K562 (cell line): ENCODE results near the gene MUC22. TPM values are rescaled to one million over a fixed set of nuclear protein-coding genes. Genes with fewer than 3 reads are reported as not detected.

ENCODE experiments used
- ATAC-seq: fragments of 200-7000 bp; cut with Tn5 transposase; 3 replicates; pipeline ENCODE4 v1.9.1; 2020; ENCODE audit warnings: moderate library complexity
- BruUV-seq: library from RNA; stranded (reverse); fragments of 400-500 nt; replicated peaks from 2 replicates; lab custom pipeline; 2021; lab: Mats Ljungman, UMichigan
- CTCF ChIA-PET: fragments of 300-600 bp; formaldehyde crosslinking; extraction: SDS; loops from one replicate; lab custom pipeline; 2021; ENCODE audit warnings: low intra/inter-chr PET ratio; lab: Yijun Ruan, JAX
- POLR2A ChIA-PET: fragments of 300-600, 350-650 bp; sonication (Branson Sonifier 250); formaldehyde crosslinking; extraction: SDS; loops from one replicate; lab custom pipeline; 2021; ENCODE audit warnings: antibody characterized with exemption, inconsistent platforms; lab: Yijun Ruan, JAX
- DNase-seq, 4 experiments: peaks; one replicate each; pipeline versions ENCODE4 v3.0.0 to v3.0.0-alpha.2; 2011 to 2018; ENCODE audit warnings: low spot score in 3 of 4, mixed read lengths in 3 of 4; ENCODE audit errors: extremely low read depth in 1 of 4
- FAIRE-seq: peaks from 2 replicates; lab custom pipeline; 2011; peaks lifted over from hg19 to GRCh38; lab: Jason Lieb, UNC
- H2AFZ ChIP-seq: 2 replicates; pipeline ENCODE4 v1.6.0; 2011; ENCODE audit warnings: low read depth, low read length, control low read depth, inconsistent platforms
- H3K27ac ChIP-seq: fragments of 200-600 bp; 3 replicates; pipeline ENCODE4 v1.8.0; 2011; ENCODE audit warnings: low read depth, mild to moderate bottlenecking, control low read depth, inconsistent platforms, low read length, moderate library complexity, mixed read lengths; ENCODE audit errors: extremely low read depth
- H3K27me3 ChIP-seq, 2 experiments: fragments of 300-600 bp in 1 of 2; 2 replicates in 1 of 2; 3 replicates in 1 of 2; pipeline versions ENCODE4 v1.6.0 to v1.8.0; 2011; ENCODE audit warnings: inconsistent platforms in 2 of 2, low read length in 2 of 2, mild to moderate bottlenecking in 1 of 2, mixed read lengths in 1 of 2, moderate library complexity in 1 of 2; ENCODE audit not compliant: control insufficient read depth in 2 of 2, insufficient read depth in 2 of 2
- H3K36me3 ChIP-seq: fragments of 300-600 bp; 3 replicates; pipeline ENCODE4 v1.8.0; 2011; ENCODE audit warnings: mild to moderate bottlenecking, low read length, inconsistent platforms; ENCODE audit not compliant: control insufficient read depth, insufficient read depth
- H3K4me1 ChIP-seq, 2 experiments: fragments of 200-600 bp in 1 of 2; replicated peaks in 1 of 2; 2 replicates in 1 of 2; 3 replicates in 1 of 2; pipeline versions ENCODE4 v1.5.1 to v1.8.0; 2011; ENCODE audit warnings: inconsistent platforms in 2 of 2, low read length in 2 of 2, mild to moderate bottlenecking in 1 of 2, mixed read lengths in 1 of 2, moderate library complexity in 1 of 2; ENCODE audit not compliant: control insufficient read depth in 2 of 2, insufficient read depth in 2 of 2
- H3K4me2 ChIP-seq: 2 replicates; pipeline ENCODE4 v1.6.1; 2011; ENCODE audit warnings: low read length, control low read depth, inconsistent platforms, mixed read lengths; ENCODE audit not compliant: insufficient read depth
- H3K4me3 ChIP-seq: fragments of 200-600 bp; sonication (generic), shearing (Covaris generic); 2 replicates; pipeline ENCODE4 v1.5.1; 2016; ENCODE audit warnings: control low read depth, inconsistent platforms
- H3K79me2 ChIP-seq: fragments of 200-600 bp; 3 replicates; pipeline ENCODE4 v1.8.0; 2011; ENCODE audit warnings: low read length, inconsistent platforms; ENCODE audit not compliant: control insufficient read depth, insufficient read depth
- H3K9ac ChIP-seq, 2 experiments: 2 replicates each; pipeline versions ENCODE4 v1.6.0 to v1.6.1; 2011; ENCODE audit warnings: low read depth in 2 of 2, low read length in 2 of 2, control low read depth in 1 of 2, inconsistent platforms in 1 of 2, mild to moderate bottlenecking in 1 of 2, mixed read lengths in 1 of 2; ENCODE audit not compliant: insufficient read depth in 1 of 2
- H3K9me1 ChIP-seq: one replicate; pipeline ENCODE4 v1.6.0; 2011; ENCODE audit warnings: inconsistent platforms, mild to moderate bottlenecking, low read length, moderate library complexity; ENCODE audit not compliant: control insufficient read depth, insufficient read depth
- H3K9me3 ChIP-seq: replicated peaks from 2 replicates; pipeline ENCODE4 v1.5.1; 2011; ENCODE audit warnings: low read depth, low read length, inconsistent platforms; ENCODE audit not compliant: control insufficient read depth, insufficient read depth
- H4K20me1 ChIP-seq: replicated peaks from 2 replicates; pipeline ENCODE4 v1.6.1; 2011; ENCODE audit warnings: low read length, inconsistent platforms, mixed read lengths; ENCODE audit not compliant: control insufficient read depth, insufficient read depth
- CUX1 ChIP-seq: fragments of 200-800 bp; sonication (Bioruptor generic); IDR thresholded peaks from 2 replicates; pipeline ENCODE4 v1.6.1; 2016; ENCODE audit warnings: missing genetic modification characterization, missing compliant biosample characterization
- GTF2E2 ChIP-seq: fragments of 200-800 bp; sonication (Bioruptor generic); IDR thresholded peaks from 2 replicates; pipeline ENCODE4 v1.6.1; 2016; ENCODE audit warnings: missing genetic modification characterization, missing compliant biosample characterization
- HNRNPLL ChIP-seq: fragments of 200-400 bp; formaldehyde crosslinking; IDR thresholded peaks from 2 replicates; pipeline ENCODE4 v1.6.1; 2017; ENCODE audit warnings: low read length, low read depth, mild to moderate bottlenecking; ENCODE audit not compliant: poor library complexity, severe bottlenecking
- RBFOX2 ChIP-seq: fragments of 200-400 bp; formaldehyde crosslinking; IDR thresholded peaks from 2 replicates; pipeline ENCODE4 v1.6.1; 2017; ENCODE audit warnings: low read depth, mild to moderate bottlenecking, low read length, moderate library complexity
- SMARCB1 ChIP-seq: IDR thresholded peaks from 2 replicates; pipeline ENCODE4 v1.6.1; 2011; ENCODE audit warnings: improper control_type of control experiment, low read depth; ENCODE audit not compliant: insufficient read length
- TCF7L2 ChIP-seq: fragments of 150-350 bp; IDR thresholded peaks from 2 replicates; pipeline ENCODE4 v1.6.1; 2016; ENCODE audit warnings: low read depth, mild to moderate bottlenecking, low read length, moderate library complexity
- TFAP4 ChIP-seq: sonication (generic); formaldehyde crosslinking; IDR thresholded peaks from 2 replicates; pipeline ENCODE4 v1.8.0; 2022; ENCODE audit warnings: missing genetic modification reagents, mild to moderate bottlenecking, moderate library complexity, borderline replicate concordance
- ZNF76 ChIP-seq: fragments of 250-450 bp; sonication (Bioruptor Pico); IDR thresholded peaks from 2 replicates; pipeline ENCODE4 v1.4.0; 2020; ENCODE audit warnings: mild to moderate bottlenecking, moderate library complexity, borderline replicate concordance
- ZZZ3 ChIP-seq: fragments of 450-650 bp; IDR thresholded peaks from 2 replicates; pipeline ENCODE4 v1.6.1; 2016; ENCODE audit warnings: antibody characterized with exemption, mild to moderate bottlenecking, moderate library complexity
- WGBS: fragments of 100-300 bp; shearing (Covaris generic); methylation state at CpG from one replicate; pipeline ENCODE4 v1.1.6; 2016; ENCODE audit warnings: low coverage, mixed read lengths; ENCODE audit not compliant: insufficient coverage; ENCODE audit errors: missing lambda C conversion rate; 5-methylcytosine and 5-hydroxymethylcytosine counted together
- in situ Hi-C: fragments of 300-500 bp; cut with MboI; formaldehyde crosslinking; loops from 4 replicates; pipeline ENCODE4 v1.15.0; 2018; ENCODE audit warnings: inconsistent platforms, mixed read lengths
- intact Hi-C: fragments of 100-400 bp; cut with micrococcal nuclease; formaldehyde crosslinking; loops from 2 replicates; pipeline ENCODE4 v1.14.2; 2022
- polyA plus RNA-seq, 8 experiments: library from polyadenylated mRNA; depleted of rRNA in 4 of 8; stranded (reverse) in 5 of 8; unstranded in 3 of 8; fragments of >200 nt; fragmentation: Nextera tagmentation in 2 of 8; fragmentation: Illumina TruSeq in 1 of 8; extraction: Ambion mirVana in 2 of 8; extraction: Trizol in 1 of 8; gene quantifications; 2 replicates each; pipeline versions ENCODE4 v1.2.1 to v1.2.3, GENCODE V29; 2011 to 2014; ENCODE audit warnings: inconsistent platforms in 1 of 8, missing spikeins in 1 of 8
- total RNA-seq, 7 experiments: library from RNA; depleted of rRNA in 6 of 7; stranded (reverse); fragments of >200 nt in 6 of 7; fragmentation: Illumina TruSeq in 2 of 7; extraction: Trizol in 2 of 7; gene quantifications; 2 replicates each; pipeline versions ENCODE4 v1.2.1 to v1.2.3, GENCODE V29; 2011 to 2021; ENCODE audit warnings: low replicate concordance in 1 of 7

The MUC22 gene
- total and polyA plus RNA-seq, 9 of the 15 experiments (the other 6 are each of a cell fraction or from before 2014, with no cell fraction given) = 0.01 to 0.03 TPM; not detected in 7

- BruUV-seq = no TSS peak
- Histone ChIP-seq H3K9ac (no peak overlapping the region), H3K27me3 (peaks cover 15 to 25% of the 10 kb centered on the region in 2 experiments; a peak in 4 of 5 replicates), H3K4me1 (peaks cover 0 to 14% of the 10 kb centered on the region in 2 experiments; a peak in 1 of 5 replicates), H3K9me3 (no peaks in the 10 kb centered on the region; the same call in 1 of the 2 replicates), H2AFZ (no peak overlapping the region), H4K20me1 (no peaks in the 10 kb centered on the region), H3K36me3 (no peaks in the 10 kb centered on the region), H3K9me1 (no peaks in the 10 kb centered on the region), H3K4me3 (no peak overlapping the region), H3K27ac (no peak overlapping the region), H3K4me2 (no peak overlapping the region), H3K79me2 (no peaks in the 10 kb centered on the region)
- 0 out of 2 replicates have a peak, but pooled peaks have one; percentile 31 for TF ChIP-seq RBFOX2
- peak; percentile 33 for TF ChIP-seq HNRNPLL
- no peak for TF ChIP-seq ZZZ3
- TF ChIP-seq TFAP4 (CRISPR knock-in tag) = peak; percentile 22; the same call in 1 of the 2 replicates
- TF ChIP-seq TCF7L2 = no peak
- TF ChIP-seq CUX1 = no peak
- TF ChIP-seq ZNF76 (CRISPR knock-in tag) = no peak
- TF ChIP-seq GTF2E2 = no peak
- TF ChIP-seq SMARCB1 = no peak
- POLR2A ChIA-PET = interaction anchor here (0.8 to 1.2 kb wide), 3 partner anchors 22 to 188 kb away, joined by 3 to 5 read pairs (median 4); no protein-coding TSS in a partner anchor
- peak; percentile 77 for ATAC-seq
- no peak for DNase-seq
- CTCF ChIA-PET = no interaction called here
- in situ Hi-C loops (no loop called here), intact Hi-C loops (no loop called here)
- no peak for FAIRE-seq
- 15% methylated on average over 34 of the region's 36 CpGs for WGBS
Observed at GRCh38 chr6:31016659-31017299, 6.5 kb downstream of the MUC22 start.
